Tibial nerve (tissue), 4 donors: Measurements from ENCODE around the gene ZBTB12. TPM values are rescaled to one million over a fixed set of nuclear protein-coding genes. Genes with fewer than 3 reads are reported as not detected.

Experiments
- DNase-seq, 2 donors: peaks; one replicate each; pipeline ENCODE4 v3.0.0-alpha.2; 2019; ENCODE audit warnings: low spot score in 2 of 2
- H3K27ac ChIP-seq, 4 donors: fragments of 200-600 bp; sonication (generic) in 3 of 4; one replicate each; pipeline ENCODE4 v1.5.1; 2017 to 2019; ENCODE audit warnings: mild to moderate bottlenecking in 1 of 4
- H3K27me3 ChIP-seq, 2 donors: fragments of 200-600 bp; sonication (generic) in 1 of 2; one replicate each; pipeline versions ENCODE4 v1.5.1 to v1.6.0; 2017 to 2019
- H3K36me3 ChIP-seq, 3 donors: fragments of 200-600 bp; sonication (generic); one replicate each; pipeline ENCODE4 v1.5.1; 2018 to 2019
- H3K4me1 ChIP-seq, 4 donors: fragments of 200-600 bp; sonication (generic) in 3 of 4; one replicate each; pipeline ENCODE4 v1.5.1; 2017 to 2019
- H3K4me3 ChIP-seq, 4 donors: fragments of 200-600 bp; sonication (generic) in 3 of 4; one replicate each; pipeline ENCODE4 v1.5.1; 2017 to 2019; ENCODE audit warnings: mild to moderate bottlenecking in 1 of 4, moderate library complexity in 1 of 4
- H3K9me3 ChIP-seq, 4 donors: fragments of 200-600 bp; sonication (generic) in 3 of 4; one replicate each; pipeline ENCODE4 v1.5.1; 2017 to 2019
- CTCF ChIP-seq, 5 experiments: fragments of 200-600 bp in 3 of 5; fragments of 450-650 bp in 2 of 5; sonication (generic) in 3 of 5; IDR thresholded peaks; one replicate each; pipeline ENCODE4 v1.5.1; 2016 to 2019; ENCODE audit warnings: antibody characterized with exemption in 5 of 5, mild to moderate bottlenecking in 3 of 5, moderate library complexity in 2 of 5
- EP300 ChIP-seq, 2 donors: sonication (generic); formaldehyde crosslinking; IDR thresholded peaks; one replicate each; pipeline ENCODE4 v1.6.1; 2017; ENCODE audit warnings: antibody characterized with exemption in 2 of 2, mild to moderate bottlenecking in 1 of 2
- POLR2A ChIP-seq, 2 donors: fragments of 450-650 bp; IDR thresholded peaks; one replicate each; pipeline ENCODE4 v1.6.1; 2017; ENCODE audit warnings: antibody characterized with exemption in 2 of 2, mild to moderate bottlenecking in 2 of 2, moderate library complexity in 2 of 2
- WGBS, 2 donors: methylation state at CpG; one replicate each; pipeline ENCODE4 v1.1.5; 2018; 5-methylcytosine and 5-hydroxymethylcytosine counted together
- total RNA-seq, 4 donors: library from RNA; depleted of rRNA; stranded (reverse); fragments of >200 nt; gene quantifications; one replicate each; pipeline ENCODE4 v1.1.0, GENCODE V29; 2016

The ZBTB12 gene
- total RNA-seq, 4 donors from 2014 or later, result 0.63 to 3.5 (median 2.9) TPM

DNA sequence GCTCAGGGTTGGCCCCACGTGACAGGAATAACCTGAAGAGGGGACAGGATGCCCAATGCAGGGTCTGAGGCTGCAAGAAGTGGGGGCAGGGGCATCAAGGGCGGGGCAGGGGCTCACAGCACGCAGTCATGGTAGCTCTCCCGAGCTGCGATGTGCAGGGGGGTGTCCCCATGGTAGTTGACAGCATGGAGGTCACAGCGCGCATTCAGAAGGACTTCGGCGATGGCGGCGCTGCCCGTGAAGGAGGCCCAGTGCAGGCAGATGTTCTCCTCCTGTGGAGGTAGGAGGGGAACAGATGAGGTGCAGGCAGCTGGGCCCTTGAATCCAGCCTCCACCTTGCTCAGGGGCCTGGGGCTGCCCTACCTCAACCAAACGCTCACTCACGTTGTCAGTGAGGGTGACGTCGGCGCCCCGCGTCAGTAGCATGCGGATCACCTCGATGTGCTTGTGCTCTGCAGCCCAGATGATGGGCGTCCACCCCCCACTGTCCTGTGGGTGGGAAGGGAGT, 17.3 kb downstream of the ZBTB12 start:
- H3K27ac ChIP-seq, result no peak overlapping the region
- no peaks in the 10 kb centered on the region for H3K4me1 ChIP-seq
- peaks cover 9 to 100% (median 42%) of the 10 kb centered on the region in 3 donors for H3K36me3 ChIP-seq
- no peak for TF ChIP-seq POLR2A (IDR thresholded peaks at IDR 0.05)
- no peak for TF ChIP-seq EP300 (IDR thresholded peaks at IDR 0.05)
- TF ChIP-seq CTCF (IDR thresholded peaks at IDR 0.05), result no peak
- H3K4me3 ChIP-seq, result no peak overlapping the region
- H3K27me3 ChIP-seq, result no peaks in the 10 kb centered on the region
- DNase-seq, result no peak
- H3K9me3 ChIP-seq, result no peaks in the 10 kb centered on the region
- 90 to 94% methylated on average over 18 to 20 of the region's 22 CpGs for WGBS, 2 donors

- H3K27ac ChIP-seq, result no peak overlapping the region
- H3K9me3 ChIP-seq, result no peaks in the 10 kb centered on the region
- DNase-seq, result no peak
- no peak for TF ChIP-seq POLR2A (IDR thresholded peaks at IDR 0.05)
- TF ChIP-seq EP300 (IDR thresholded peaks at IDR 0.05), result no peak
- no peak for TF ChIP-seq CTCF (IDR thresholded peaks at IDR 0.05)
- H3K4me1 ChIP-seq, result no peaks in the 10 kb centered on the region
- H3K36me3 ChIP-seq, result peaks cover 9 to 94% (median 44%) of the 10 kb centered on the region in 3 donors
- H3K27me3 ChIP-seq, result no peaks in the 10 kb centered on the region
- no peak overlapping the region for H3K4me3 ChIP-seq
- WGBS, 2 donors, result 89 to 90% methylated on average over 12 of the region's 12 CpGs
These were observed 18.2 kb downstream of the ZBTB12 start for GRCh38 chr6:31883676-31884075.

- WGBS, 2 donors, result 76 to 80% methylated on average over 6 of the region's 6 CpGs
These were observed 19.5 kb downstream of the ZBTB12 start for GRCh38 chr6:31882344-31882743.

GRCh38 chr6:31881136-31881859, 20.6 kb downstream of the ZBTB12 start:
- Histone ChIP-seq H3K4me3 (no peak overlapping the region), H3K27ac (no peak overlapping the region), H3K4me1 (no peaks in the 10 kb centered on the region), H3K9me3 (no peaks in the 10 kb centered on the region), H3K36me3 (peaks cover 9 to 70% (median 33%) of the 10 kb centered on the region in 3 donors), H3K27me3 (no peaks in the 10 kb centered on the region)
- WGBS, 2 donors, result 73 to 74% methylated on average over 9 of the region's 9 CpGs
- no peak for DNase-seq
- no peak for TF ChIP-seq CTCF (IDR thresholded peaks at IDR 0.05)
- TF ChIP-seq EP300 (IDR thresholded peaks at IDR 0.05), result no peak
- no peak for TF ChIP-seq POLR2A (IDR thresholded peaks at IDR 0.05)

More at GRCh38 chr6:31882344-31882743, 19.5 kb downstream of the ZBTB12 start:
- H3K36me3 ChIP-seq, result peaks cover 9 to 80% (median 35%) of the 10 kb centered on the region in 3 donors
- no peak overlapping the region for H3K4me3 ChIP-seq
- no peak overlapping the region for H3K27ac ChIP-seq
- TF ChIP-seq POLR2A (IDR thresholded peaks at IDR 0.05) (no peak), EP300 (IDR thresholded peaks at IDR 0.05) (no peak), CTCF (IDR thresholded peaks at IDR 0.05) (no peak)
- no peaks in the 10 kb centered on the region for H3K4me1 ChIP-seq
- H3K27me3 ChIP-seq, result no peaks in the 10 kb centered on the region
- DNase-seq, result no peak
- no peaks in the 10 kb centered on the region for H3K9me3 ChIP-seq

GRCh38 chr6:31880616-31881015, 21.3 kb downstream of the ZBTB12 start:
- DNase-seq, result no peak
- no peaks in the 10 kb centered on the region for H3K9me3 ChIP-seq
- no peak overlapping the region for H3K27ac ChIP-seq
- TF ChIP-seq POLR2A (IDR thresholded peaks at IDR 0.05) (no peak), EP300 (IDR thresholded peaks at IDR 0.05) (no peak), CTCF (IDR thresholded peaks at IDR 0.05) (no peak)
- H3K4me3 ChIP-seq, result no peak overlapping the region
- H3K36me3 ChIP-seq, result peaks cover 9 to 63% (median 33%) of the 10 kb centered on the region in 3 donors
- H3K4me1 ChIP-seq, result no peaks in the 10 kb centered on the region
- no peaks in the 10 kb centered on the region for H3K27me3 ChIP-seq
- WGBS, 2 donors, result 88 to 92% methylated on average over 10 of the region's 10 CpGs
